Body of pancreas (tissue), 4 donors: ENCODE results near the gene BARX1.

Source experiments
- POLR2A ChIP-seq, 3 donors: fragments of 450-650 bp; IDR thresholded peaks; one replicate each; pipeline ENCODE4 v1.6.1; 2016; ENCODE audit warnings: antibody characterized with exemption in 3 of 3, mild to moderate bottlenecking in 2 of 3
- TF ChIP-seq, protein P1 (sequence below), 7 experiments: fragments of 450-650 bp in 4 of 7; fragments of 200-600 bp in 3 of 7; sonication (generic) in 3 of 7; IDR thresholded peaks; one replicate each; pipeline ENCODE4 v1.5.1; 2016 to 2019; ENCODE audit warnings: antibody characterized with exemption in 7 of 7

DNA sequence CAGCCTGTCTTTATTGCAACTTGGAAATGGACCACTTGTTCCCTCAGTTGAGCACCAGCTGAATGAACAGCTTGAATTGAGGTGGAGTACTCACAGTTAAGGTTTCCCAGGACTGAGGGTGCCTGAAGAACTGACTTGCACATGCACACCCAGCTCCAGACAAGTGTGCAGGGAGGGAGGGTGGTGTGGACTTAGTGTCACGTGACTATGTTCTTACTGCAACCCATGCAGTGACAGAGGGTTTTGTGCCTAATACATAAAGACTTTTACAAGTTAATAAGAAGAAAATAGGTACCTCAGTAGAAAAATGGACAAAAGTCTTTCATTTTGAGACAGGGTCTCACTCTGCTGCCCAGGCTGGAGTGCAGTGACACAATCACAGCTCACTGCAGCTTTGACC is 18.0 kb downstream of the BARX1 start:
- TF ChIP-seq, protein P1, sequence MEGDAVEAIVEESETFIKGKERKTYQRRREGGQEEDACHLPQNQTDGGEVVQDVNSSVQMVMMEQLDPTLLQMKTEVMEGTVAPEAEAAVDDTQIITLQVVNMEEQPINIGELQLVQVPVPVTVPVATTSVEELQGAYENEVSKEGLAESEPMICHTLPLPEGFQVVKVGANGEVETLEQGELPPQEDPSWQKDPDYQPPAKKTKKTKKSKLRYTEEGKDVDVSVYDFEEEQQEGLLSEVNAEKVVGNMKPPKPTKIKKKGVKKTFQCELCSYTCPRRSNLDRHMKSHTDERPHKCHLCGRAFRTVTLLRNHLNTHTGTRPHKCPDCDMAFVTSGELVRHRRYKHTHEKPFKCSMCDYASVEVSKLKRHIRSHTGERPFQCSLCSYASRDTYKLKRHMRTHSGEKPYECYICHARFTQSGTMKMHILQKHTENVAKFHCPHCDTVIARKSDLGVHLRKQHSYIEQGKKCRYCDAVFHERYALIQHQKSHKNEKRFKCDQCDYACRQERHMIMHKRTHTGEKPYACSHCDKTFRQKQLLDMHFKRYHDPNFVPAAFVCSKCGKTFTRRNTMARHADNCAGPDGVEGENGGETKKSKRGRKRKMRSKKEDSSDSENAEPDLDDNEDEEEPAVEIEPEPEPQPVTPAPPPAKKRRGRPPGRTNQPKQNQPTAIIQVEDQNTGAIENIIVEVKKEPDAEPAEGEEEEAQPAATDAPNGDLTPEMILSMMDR (IDR thresholded peaks at IDR 0.05): no peak
- TF ChIP-seq POLR2A (IDR thresholded peaks at IDR 0.05): no peak
